Measurements from ENCODE around the gene RRP8.

RRP8 gene

GRCh38 chr11:6586434-6587359 is 16.7 kb downstream of the RRP8 start:
- TF ChIP-seq CTCF (IDR thresholded peaks at IDR 0.05) = no peak

GRCh38 chr11:6584528-6584927 is 18.9 kb downstream of the RRP8 start:
- no peak for TF ChIP-seq CTCF (IDR thresholded peaks at IDR 0.05)

- TF ChIP-seq CTCF (IDR thresholded peaks at IDR 0.05) = no peak
These were observed 19.8 kb downstream of the RRP8 start for GRCh38 chr11:6583584-6583983.

GRCh38 chr11:6579681-6580080 is 23.7 kb downstream of the RRP8 start:
- no peak for TF ChIP-seq CTCF (IDR thresholded peaks at IDR 0.05)

- TF ChIP-seq CTCF (IDR thresholded peaks at IDR 0.05) = no peak
These were observed 25.3 kb downstream of the RRP8 start for GRCh38 chr11:6578134-6578533.

GRCh38 chr11:6576471-6577373 is 26.7 kb downstream of the RRP8 start:
- no peak for TF ChIP-seq CTCF (IDR thresholded peaks at IDR 0.05)

- no peak for TF ChIP-seq CTCF (IDR thresholded peaks at IDR 0.05)
These were observed 28.4 kb downstream of the RRP8 start for GRCh38 chr11:6574816-6575715.
